Right kidney (tissue), 1 donor: ENCODE results near the gene NTSR1.

Source experiments
- DNase-seq: peaks from one replicate; pipeline ENCODE4 v3.0.0-alpha.2; 2016

NTSR1 gene

DNA sequence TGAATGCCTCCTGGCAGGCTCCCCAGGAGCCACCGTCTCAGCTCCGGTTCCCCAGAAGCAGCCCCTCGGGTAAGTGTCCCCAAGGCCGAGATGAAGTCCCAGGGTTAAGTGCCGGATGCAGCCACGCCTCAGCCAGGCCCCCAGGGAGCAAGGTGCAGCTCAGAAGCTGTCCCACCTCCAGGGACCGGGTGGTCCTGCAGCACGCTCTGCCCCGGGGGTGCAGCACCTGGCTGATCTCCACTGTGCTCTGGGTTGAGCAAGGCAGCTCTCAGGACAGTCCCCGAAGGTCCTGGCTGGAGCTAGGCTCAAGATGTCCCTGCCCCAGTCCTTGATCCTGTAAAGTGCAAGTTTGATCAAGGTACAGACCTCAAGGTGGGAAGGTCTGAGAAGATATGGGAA lies 15.1 kb upstream of the NTSR1 start:
- DNase-seq, result no peak

DNA sequence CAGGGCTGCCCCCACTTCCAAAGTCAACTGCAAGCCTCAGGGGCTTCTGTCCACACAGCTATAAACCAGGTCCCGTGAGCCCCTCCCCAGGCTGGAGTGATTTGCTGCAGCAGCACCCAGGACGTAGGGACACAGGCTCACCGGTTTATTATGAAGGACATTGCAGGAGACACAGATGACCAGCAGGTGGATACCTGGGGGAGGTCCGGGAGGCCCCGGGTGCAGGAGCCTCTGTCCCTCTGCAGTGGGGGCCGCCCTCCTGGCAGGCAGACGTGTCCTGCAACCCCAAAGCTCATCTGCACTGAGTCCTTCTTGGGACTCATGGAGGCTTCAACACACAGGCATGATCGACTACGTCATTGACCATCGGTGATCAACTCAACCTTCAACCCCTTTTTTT lies 14.5 kb upstream of the NTSR1 start:
- no peak for DNase-seq

DNA sequence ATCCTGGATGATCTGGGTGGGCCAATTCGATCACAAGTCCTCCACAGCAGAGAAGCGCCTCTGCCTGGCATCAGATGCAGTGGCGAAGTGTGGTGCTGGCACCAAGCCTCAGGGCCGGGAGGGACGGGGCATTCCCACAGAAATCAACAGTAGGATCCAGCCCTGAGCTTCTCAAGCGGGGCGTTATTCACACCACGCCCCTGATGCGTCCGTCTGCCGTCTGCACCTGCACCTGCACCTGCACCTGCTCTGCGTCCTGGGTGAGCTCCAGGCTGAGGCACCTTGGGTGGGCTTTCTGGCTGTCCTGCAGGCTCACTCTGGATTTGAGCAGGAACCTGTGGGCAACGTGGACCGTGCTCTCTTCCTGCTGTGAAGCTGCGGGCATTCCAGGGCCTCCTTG lies 13.8 kb upstream of the NTSR1 start:
- DNase-seq, result no peak

DNA sequence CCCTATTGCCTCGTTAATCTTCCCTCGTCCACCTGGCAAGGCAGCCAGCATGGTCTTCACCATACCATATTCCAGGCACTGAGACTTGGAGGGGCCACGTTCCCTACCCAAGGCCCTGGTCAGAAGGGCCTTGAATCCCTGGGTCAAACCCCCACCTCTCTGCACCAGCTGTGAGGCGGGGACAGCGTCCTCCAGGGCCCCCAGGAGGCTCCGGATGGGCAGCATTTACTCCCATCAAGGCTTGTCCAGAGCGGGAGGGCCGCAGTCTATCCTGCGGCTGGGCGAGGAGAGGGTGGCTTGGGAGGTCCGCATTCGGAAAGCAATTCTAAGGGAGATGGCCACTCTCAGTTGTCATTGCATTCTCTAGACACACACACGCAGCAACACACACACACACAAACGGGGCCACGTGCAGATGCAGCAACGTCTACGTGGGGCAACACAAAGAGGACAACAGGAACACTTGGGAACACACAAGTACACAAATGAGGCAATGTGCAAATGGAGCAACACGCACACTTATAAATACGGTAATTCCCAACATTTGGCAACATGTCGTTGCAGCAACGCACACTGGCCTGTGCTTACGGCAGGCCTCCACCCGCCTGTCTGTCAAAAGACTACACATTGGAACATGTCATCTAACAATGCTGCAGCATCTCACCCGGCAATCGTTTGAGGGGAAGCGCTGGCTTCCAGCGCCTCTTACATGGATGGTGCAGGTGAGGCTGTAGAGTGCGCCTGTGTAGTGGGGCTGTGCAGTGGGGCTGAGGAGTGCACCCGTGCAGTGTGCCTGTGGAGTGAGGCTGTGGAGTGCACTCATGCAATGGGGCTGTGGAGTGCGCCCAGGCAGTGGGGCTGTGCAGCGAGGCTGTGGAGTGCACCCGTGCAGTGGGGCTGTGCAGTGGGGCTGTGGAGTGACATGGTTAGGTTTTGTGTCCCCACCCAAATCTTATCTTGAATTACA lies 12.9 kb upstream of the NTSR1 start:
- DNase-seq, result no peak

DNA sequence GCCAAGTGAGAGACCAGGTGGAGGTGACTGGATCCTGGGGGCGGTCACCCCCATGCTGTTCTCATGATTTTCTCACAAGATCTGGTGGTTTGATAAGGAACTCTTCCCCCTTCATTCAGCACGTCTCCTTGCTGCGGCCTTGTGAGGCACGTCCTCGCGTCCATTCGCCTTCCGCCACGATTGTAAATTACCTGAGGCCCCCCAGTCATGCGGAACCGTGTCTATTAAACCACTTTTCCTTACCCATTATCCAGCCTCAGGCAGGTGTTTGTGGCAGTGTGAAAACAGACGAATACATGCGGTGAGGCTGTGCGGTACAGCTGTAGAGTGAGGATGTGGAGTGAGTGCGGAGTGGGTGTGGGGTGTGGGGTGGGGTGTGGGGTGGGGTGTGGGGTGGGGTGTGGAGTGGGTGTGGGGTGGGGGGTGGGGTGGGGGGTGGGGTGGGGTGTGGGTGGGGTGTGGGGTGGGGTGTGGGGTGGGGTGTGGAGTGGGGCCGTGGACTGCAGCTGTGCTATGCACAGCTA lies 12.1 kb upstream of the NTSR1 start:
- DNase-seq, result no peak

DNA sequence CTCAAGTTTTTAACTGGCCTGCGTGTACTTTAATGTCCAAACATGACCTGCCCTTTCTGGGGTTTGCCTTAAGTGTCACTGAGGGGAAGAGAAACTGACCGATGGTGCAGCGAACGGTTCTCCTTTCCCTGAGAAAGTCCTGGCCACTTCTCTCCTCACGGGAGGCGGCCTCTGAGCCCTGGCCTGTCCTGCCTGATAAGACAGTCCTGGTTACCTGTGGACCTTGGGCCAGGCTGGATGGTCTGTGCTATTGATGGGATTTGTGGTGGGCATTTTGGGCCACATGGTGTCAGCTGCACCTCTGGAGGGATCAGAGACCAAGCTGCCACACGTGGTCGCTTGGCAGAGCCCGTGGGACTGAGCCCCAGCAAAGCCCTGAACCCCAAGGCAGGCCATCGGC lies 11.6 kb upstream of the NTSR1 start:
- no peak for DNase-seq

DNA sequence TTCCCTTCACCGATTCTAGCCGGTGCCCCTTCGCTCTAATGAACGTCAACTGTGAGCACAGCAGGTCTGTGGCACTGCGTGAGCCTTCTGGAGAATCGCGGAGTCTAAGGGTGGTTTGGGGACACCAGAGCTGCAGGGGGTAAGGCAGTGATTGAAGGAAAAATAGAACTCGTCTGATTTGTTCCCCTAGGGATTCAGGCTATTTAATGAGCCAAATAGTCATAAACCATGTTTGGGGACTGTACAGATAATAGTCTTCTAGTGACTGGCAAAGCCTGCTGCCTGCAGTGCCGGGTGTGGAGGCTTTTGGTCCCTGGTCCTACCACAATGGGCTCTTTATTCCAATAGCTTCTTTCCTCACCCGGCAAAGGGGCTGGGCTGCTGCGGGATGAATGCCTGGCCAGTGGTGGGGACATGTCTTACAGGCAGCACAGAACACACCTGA lies 11.1 kb upstream of the NTSR1 start:
- DNase-seq, result no peak

DNA sequence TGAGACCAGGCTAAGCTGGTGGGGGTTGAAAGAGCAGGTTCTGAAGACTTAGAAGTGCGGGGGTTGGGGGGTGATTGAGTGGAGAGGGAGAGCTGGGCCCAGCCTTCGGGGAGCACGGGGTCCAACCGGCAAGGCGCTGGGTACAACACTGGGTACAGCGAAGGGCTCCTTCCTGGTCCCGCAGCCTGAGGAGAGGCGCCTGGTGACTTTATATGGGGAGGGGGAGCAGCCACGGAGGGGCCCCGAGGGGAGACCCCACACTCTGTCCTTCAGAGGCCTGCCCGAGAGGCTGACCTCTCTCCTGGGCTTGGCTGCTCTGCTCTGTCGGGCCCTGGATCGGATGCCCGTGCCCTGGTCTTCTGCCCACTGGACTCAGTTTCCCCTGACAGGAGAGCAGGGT lies 10.4 kb upstream of the NTSR1 start:
- no peak for DNase-seq

DNA sequence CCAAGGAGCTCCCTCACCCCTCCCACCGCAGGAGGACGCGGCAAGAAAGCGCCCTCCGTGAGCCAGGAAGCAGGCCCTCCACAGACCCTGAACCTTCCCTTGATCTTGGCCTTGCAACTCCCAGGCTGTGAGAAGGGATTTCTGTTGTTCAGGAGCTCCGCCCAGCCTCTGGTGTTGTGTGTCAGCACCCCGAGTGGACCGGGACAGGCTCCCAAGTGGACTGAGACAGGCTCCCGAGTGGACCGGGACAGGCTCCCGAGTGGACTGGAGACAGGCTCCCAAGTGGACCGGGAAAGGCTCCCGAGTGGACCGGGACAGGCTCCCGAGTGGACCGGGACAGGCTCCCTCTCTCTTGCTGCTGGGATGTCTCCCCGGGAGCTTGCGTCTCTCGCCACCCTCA lies 9.3 kb upstream of the NTSR1 start:
- DNase-seq, result no peak

DNA sequence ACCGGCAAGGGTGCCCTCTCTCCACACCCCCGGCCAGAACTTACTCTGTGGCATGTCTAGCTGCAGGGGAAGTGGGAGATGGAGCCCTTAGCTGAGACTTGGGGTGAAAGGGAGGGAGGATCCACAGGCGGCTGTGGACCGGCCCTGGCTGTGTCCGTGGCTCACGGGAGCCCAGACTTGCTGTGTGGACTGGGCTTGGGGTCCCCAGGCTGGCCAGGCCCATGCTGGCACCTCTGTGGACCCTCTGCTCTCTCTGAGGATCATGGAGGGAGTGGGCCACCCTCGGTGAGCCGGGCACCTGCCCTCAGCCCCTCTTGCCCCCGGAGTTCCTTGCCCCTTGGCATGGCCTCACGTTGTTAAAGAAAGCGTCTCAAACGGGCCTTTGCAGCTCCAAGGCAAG lies 8.9 kb upstream of the NTSR1 start:
- DNase-seq, result no peak

DNA sequence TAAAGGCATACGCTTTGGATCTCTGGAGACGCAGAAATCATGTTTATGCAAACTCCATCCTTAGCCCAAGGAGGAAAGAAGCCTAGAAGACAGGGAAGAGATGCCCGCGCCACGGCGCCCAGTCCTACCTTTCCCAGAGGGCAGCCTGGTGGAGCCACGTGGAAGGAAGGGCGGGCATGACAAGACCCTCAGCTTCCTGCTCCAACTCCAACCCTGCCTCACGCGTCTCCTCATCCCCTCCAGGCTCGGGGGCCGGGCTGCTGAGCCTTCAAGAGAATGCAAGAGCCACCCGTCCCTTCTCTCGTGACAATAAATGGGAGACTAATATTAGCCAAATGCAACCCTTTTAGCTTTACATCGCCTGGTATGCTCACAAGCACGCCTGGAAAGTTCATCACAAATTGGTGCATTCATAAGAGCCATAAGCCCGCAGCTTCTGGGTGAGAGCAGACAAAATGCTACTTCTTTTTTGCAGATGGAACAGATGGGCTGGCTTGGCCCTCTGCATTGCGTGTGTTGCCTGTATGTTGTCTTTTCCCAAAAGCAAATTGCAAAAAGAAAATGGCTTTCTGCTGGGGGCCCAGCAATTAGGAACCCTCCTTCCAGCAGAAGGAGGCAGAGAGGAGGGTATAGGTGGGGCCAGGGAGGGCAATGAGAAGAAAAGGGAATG lies 8.2 kb upstream of the NTSR1 start:
- DNase-seq, result no peak

DNA sequence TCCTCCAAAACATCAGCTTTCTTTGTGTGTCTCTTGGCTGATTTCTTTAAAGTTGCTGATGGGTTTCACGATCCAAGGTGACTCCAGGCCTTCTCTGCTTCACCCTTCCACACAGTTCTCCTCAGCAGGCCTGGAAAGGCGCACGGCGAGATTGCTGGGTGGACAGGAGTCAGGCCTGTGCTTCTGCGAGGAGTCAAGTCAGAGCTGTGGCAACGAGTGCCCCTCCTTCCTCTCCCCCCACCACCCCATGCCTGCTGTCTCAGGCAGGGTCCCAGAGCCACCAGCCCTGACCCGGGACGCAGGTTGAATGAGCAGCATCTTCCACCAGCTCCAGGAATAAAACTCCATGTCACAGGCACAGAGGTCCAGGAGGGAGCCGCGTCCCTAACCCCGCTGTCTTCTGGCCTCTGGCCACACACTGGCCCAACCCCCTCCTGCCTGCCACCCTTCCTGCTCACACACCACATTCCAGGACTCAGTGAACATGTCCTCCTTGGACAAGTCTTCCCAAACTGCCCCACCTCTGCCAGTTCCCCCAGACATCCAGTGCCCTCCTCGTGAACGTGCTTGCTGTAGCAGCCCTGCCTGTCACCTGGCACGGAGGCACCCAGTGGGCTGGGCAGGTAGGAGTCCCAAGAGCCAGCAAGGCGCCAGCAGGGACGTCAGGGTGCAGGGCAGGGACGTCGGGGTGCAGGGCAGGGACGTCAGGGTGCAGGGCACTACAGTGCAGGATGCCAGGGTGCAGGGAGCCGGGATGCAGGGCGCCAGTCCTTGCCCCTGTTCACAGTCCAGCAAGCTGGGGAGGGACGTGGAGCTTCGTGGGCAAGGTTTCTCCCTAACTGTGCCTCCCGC lies 7.2 kb upstream of the NTSR1 start:
- DNase-seq, result no peak

DNA sequence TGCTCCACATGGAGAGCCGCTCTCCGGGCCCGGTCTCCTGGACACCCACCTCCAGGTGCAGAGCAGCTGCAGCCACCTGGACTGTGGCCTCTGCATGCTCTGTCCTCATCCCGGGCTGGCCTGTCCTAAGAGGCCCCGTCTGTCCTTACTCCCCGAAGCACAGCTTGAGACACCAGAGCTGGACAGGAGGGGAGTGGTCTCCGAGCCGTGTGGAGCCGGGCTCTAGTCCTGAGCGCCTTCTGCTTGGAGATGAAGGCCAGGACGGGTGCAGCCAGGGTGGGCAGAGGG lies 6.7 kb upstream of the NTSR1 start:
- DNase-seq, result no peak

DNA sequence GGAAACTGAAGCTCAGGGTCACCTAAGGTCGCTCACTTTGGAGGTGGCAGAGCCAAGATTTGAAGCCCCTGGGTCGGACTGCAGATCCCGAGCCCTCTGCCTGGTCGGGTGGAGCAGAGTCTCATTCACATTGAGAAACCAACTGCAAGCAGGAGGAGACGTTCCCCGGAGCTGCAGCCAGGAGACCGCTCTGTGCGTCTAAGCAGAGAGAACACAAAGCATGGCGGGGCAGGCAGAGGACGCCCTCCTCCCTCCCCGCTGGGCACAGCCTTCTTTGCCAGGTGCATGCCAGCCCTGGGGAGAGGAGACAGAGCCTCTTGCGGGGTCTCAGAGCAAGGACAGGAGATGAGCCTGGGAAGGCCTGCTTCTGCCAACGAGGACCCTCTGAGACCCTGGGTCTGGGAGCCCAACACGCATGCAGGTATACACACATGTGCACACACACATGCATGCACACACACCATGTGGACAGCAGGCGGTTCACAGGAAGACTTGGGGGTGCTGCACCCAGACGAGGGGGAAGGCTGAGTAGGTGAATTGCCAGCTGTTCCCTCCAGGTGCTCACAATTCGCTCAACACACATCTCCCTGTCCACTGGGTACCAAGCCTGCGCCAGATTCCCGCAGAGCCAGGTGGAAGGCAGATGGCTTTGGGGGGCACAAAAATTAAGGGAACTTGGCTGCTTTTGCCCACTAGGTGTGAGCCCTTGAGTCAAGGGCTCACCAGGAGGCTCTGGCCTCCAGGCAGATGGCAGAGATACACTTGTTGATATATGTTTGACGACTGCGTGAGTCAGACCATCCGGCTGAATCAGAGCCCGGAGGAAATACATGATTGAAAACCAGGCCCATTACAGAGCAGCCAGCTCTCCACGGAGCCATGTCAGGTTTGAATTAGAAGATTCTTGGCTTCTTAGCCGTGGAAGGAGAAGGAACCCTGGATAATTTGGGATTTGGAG lies 5.5 kb upstream of the NTSR1 start:
- DNase-seq, result no peak

DNA sequence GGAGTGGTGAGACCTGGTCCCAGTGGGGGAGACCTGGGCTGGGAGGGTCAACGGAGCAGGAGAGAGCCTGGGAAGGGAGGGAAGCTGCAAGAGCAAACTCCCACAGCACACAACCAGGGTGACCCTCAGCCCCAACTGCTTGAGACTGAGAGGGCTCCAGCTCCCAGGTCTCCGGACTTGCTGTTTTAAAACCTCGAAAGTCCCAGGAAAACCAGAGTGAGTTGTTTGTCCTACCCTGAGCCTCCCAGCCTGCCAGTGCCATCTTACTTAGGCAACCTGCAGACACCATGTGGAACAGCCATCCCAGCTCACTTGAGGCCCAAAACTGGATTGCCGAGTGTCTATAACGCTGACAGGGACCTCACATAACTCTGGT lies 4.8 kb upstream of the NTSR1 start:
- no peak for DNase-seq

DNA sequence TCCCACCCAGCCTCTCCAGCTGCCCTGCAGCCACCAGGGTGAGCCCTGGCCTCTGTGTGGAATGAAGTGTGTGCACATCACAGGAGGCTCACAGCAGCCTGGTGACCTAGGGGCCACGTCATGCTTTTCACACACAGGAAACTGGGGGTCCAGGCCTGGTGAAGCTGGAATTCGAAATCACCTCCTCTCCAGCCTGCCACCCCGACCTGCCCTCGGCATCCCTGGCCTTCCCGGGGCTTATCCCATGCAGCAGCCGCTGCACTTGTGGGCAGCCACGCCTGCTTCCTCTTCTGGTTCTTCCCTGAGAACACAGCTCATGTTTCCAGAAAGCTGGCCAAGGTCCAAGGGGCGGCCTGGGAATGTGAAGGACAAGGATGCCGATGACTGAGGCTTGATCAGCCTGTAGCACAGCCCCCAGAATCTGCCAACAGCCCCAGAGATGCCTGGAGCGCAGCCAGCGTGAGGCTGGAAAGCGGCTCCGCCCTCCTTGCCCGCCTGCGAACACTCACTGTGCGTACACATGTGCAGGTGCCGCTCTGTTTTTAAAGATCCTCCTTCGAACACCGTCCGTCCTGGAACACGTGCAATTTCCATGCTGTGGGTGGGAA lies 4.2 kb upstream of the NTSR1 start:
- DNase-seq, result no peak

DNA sequence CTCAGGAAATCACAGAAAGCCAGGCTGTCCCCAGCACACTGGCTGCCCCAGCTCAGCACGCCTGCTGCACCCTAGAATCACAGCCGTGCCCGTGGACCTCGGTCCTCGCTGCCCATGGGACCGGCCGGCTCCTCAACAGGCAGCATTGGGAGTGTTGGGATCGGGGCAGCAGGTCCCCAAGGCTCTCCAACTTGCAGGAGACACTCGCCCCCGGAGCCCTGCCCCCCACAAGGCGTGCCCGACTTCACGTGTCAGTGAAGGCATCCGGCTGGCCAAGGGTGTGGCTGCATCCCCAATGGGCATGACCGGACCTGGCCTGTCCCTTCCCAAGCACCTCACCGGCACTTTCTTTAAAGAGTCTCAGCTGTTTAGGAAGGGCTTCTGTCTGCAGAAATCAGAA lies 3.0 kb upstream of the NTSR1 start:
- no peak for DNase-seq

DNA sequence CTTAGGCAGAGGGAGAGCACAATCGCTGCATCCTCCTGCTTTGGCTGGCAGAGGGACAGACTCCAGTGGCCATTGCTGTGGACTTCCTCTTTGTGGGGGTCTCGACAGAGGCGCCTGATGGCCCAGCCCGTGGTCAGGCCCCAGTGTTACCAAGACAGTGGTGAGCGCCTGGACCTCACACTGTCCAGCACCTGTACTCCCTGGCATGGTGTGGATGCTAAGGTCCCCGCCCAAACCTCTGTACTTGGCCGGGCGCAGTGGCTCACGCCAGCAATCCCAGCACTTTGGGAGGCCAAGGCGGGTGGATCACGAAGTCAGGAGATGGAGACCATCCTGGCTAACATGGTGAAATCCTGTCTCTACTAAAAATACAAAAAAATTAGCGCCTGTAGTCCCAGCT lies 2.3 kb upstream of the NTSR1 start:
- DNase-seq, result no peak

DNA sequence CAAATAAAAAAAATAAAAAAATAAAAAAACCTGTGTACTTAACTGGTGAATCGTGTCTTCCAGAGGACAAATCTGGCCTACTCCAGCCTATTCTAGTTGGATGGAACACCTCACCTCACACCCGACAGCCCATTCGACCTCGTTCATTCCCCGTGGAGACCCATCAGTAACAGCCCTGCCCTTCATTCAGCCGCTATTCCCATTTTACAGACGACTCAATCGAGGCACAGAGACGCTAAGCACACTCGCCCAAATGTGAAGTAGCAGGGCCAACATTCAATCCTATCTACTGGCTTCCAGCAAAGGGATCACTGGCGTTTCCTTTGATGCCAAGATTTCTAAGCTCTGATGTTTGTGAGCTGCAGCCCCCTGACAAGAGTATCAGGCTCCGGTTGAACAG lies 1.8 kb upstream of the NTSR1 start:
- DNase-seq, result no peak

DNA sequence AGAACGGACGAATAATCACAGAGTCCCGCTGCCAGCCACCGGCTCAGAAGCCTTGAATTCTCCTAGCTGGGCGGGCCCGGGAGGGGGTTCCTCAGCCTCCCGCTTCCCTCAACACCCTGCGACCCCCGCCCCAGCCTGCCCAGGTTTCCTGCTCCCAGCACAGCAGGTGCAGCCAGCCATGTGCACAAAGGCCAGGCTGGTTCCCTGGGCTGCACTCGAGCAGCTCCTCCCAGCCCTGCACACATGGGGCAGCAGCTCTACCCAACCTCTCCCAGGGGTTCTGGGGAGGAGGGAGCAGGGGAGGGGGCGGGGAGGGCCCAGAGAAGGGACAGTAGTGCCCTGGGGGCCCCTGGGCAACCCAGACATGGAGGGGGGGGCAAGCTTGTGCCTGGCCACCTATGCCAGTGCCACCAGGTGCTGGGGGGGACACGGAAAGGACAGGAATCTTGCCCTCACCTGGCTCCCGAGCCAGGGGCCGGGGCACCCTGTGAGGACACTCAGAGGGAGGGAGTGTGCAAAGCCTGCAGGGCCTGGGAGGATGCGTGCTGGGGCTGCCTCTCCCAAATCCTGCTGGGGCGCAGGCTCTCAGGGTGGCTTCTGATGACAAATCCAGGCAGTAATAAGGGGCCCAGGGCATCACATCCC lies 1.2 kb upstream of the NTSR1 start:
- DNase-seq, result no peak
